Measurements from ENCODE around the gene NR0B2.
"Not testable (repeated sequence)": the region's sequence is repeated elsewhere in the genome, so short reads cannot be mapped to it uniquely, and the experiment has no call there.

Gene NR0B2

GRCh38 chr1:26888231-26888630 is 25.5 kb downstream of the NR0B2 start:
- no peak for DNase-seq

DNA sequence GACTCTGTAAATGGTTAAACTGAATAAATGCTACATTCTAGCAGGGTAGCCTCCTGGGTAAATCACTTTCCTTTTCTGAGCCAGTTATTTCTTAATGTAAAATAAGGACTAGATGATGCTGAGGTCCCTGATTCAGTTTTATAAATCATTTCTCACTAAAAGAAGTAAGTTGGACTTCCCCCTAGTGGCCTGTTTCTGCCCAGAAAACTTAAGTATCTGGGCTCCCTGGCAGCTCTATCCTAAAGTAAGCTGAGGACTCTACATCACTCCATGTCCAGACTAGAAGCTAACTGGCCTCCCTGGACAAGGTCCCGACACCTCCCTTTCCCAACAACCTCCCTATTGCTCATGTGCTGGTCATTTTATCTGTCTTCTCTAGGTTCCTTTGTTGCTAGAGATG is 26.6 kb downstream of the NR0B2 start:
- no peak for DNase-seq

GRCh38 chr1:26882696-26883463 is 30.9 kb downstream of the NR0B2 start:
- no peak for DNase-seq

GRCh38 chr1:26881611-26882010 is 32.2 kb downstream of the NR0B2 start:
- not testable (repeated sequence) for DNase-seq

DNA sequence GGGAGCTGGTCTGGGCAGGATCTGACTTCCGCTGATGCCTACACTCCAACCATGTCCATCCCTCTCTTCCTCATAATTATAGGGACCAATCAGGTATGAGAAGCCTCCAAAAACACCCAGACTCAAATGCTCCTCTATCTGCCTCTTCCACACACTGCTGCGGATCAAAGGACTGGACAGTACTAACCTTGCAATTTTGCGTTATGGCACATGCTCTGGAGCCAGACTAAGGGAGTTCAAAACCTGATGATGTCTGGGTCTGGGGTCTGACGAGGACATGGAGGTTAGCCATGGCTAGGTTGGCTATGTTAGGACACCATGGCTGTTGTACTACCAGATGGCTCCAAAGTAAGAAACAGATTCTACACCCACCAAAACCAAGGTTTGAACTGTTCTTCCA is 34.0 kb downstream of the NR0B2 start:
- DNase-seq: no peak

GRCh38 chr1:26877326-26877725 is 36.4 kb downstream of the NR0B2 start:
- DNase-seq: no peak

DNA sequence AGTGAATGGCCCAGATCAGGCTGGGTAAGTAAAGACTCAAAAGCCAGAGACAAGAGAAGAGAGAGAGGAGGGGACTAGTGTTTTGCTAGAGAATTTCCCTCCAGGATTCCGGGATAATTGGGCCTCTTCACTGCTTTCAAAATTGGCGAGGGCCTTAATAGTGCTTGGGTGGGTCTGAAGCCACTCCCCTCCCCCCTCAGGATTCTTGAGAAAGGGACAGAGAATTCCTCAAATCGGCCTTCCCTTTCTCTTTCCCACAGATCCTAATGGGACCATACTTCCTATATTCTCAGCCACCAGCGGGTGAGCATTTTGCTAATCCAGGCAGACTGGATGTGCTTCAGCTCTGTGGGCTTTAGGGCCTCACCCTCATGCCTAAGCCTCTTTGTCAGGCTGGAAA is 38.9 kb downstream of the NR0B2 start:
- DNase-seq: no peak

DNA sequence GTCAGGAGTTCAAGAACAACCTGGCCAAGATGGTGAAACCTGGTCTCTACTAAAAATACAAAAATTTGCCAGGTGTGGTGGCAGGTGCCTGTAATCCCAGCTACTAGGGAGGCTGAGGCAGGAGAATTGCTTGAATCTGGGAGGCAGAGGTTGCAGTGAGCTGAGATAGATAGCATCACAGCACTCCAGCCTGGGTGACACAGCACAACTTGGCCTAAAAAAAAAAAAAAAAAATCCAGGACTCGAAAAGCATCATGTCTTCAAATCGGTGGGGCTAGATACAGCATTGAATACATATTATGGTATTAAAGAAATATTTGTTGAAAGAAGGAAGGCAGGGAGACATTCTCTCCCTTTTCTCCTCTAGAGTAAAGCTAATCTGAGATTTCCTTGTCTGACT is 40.7 kb downstream of the NR0B2 start:
- not testable (repeated sequence) for DNase-seq

- DNase-seq: peak; percentile 82 to 99 (median 92)
These were observed 48.9 kb downstream of the NR0B2 start for GRCh38 chr1:26864610-26865480.

- no peak for DNase-seq
These were observed 50.1 kb downstream of the NR0B2 start for GRCh38 chr1:26863685-26864077.

- peak in 1 of 14 donors; percentile 44 for DNase-seq
These were observed 50.7 kb downstream of the NR0B2 start, which contains the start of gene SFN for GRCh38 chr1:26862781-26863684. TSS of gene SFN (plus strand) at chr1:26863149. CDS start at chr1:26863213, 64 bp downstream.

DNA sequence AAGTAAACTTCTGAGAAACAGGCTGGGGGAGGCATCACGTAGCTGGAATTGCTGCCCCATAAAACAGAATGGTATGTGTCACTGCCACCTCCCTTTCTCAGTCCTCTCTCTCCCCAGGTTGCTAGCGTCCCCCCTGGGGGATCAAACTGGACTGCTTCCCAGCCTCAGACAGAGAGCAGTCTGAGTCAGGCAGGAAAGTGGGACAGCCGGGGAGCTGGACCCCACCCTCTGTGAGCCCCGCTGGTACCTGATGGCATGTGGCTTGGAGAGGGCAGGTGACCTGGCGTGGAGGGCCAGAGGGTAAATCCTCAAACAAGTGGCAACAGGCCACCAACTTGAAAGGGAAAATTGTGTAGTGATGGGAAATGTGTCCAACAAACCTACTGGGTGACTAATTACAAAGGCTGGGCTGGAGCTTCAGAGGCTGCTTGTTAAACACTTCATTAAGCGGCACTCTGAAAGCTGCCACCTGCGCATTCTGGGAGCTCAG is 51.8 kb downstream of the NR0B2 start:
- DNase-seq: peak in 3 of 14 donors; percentile 18 to 73 (median 27)

Measured in C1 segment of cervical spinal cord (tissue), 14 donors.